ENCODE measurements around the gene GPR152.

Gene GPR152

DNA sequence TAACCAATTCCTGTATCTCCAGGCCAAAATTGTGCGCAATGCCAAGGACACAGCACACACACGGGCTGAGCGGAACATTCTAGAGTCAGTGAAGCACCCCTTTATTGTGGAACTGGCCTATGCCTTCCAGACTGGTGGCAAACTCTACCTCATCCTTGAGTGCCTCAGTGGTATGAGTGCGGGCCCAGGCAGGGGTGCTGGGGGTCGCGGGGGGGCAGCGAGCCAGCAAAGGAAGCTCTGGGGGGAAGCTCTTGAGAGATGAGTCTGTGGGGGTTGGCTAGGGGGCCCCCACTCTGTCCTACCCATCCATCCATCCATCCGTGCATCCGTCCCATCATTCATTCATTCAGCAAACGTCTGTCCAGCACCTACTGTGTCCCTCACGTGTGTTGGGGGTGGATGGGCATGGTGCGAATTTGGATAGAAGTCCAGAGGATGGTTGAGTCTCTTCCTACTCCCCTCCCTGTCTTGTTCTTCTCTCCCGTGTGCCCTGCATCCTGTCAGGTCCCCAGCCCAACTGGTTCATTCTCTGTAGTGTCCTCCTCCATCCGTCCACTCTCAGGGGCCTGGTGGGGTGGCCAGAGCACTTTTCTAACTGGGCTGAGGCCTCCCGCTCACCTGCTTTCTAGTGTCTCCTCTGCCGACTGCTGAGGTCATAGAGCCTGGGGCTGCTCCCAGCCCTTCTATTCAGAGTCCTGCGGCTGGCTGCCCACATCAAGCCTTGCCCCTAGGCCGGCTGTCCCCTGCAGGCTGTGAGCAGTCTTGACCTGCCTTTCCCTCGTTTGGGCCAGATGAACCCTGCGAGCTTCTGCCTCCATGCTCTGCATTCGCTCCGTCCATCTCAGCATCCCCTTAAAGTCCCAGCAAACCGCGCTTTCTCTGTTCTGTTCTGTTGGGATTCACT is 20.9 kb downstream of the GPR152 start:
- TF ChIP-seq POLR2AphosphoS5 (IDR thresholded peaks at IDR 0.05; ENCODE audit: low read depth) = no peak; the same call in none of the 2 replicates
- TF ChIP-seq, protein P1, sequence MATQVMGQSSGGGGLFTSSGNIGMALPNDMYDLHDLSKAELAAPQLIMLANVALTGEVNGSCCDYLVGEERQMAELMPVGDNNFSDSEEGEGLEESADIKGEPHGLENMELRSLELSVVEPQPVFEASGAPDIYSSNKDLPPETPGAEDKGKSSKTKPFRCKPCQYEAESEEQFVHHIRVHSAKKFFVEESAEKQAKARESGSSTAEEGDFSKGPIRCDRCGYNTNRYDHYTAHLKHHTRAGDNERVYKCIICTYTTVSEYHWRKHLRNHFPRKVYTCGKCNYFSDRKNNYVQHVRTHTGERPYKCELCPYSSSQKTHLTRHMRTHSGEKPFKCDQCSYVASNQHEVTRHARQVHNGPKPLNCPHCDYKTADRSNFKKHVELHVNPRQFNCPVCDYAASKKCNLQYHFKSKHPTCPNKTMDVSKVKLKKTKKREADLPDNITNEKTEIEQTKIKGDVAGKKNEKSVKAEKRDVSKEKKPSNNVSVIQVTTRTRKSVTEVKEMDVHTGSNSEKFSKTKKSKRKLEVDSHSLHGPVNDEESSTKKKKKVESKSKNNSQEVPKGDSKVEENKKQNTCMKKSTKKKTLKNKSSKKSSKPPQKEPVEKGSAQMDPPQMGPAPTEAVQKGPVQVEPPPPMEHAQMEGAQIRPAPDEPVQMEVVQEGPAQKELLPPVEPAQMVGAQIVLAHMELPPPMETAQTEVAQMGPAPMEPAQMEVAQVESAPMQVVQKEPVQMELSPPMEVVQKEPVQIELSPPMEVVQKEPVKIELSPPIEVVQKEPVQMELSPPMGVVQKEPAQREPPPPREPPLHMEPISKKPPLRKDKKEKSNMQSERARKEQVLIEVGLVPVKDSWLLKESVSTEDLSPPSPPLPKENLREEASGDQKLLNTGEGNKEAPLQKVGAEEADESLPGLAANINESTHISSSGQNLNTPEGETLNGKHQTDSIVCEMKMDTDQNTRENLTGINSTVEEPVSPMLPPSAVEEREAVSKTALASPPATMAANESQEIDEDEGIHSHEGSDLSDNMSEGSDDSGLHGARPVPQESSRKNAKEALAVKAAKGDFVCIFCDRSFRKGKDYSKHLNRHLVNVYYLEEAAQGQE (IDR thresholded peaks at IDR 0.05; ENCODE audit: insufficient replicate concordance, low read depth) = no peak
- TF ChIP-seq GABPA (IDR thresholded peaks at IDR 0.05; ENCODE audit: low read depth) = no peak
- no peak for TF ChIP-seq CTCF (IDR thresholded peaks at IDR 0.05; ENCODE audit: insufficient read depth, low read length)
- no peak for TF ChIP-seq SPI1 (IDR thresholded peaks at IDR 0.05; ENCODE audit: borderline replicate concordance, low read depth)
- Histone ChIP-seq H3K27ac (replicated peaks) (no peak overlapping the region), H3K27me3 (ENCODE audit: insufficient read depth, poor library complexity, severe bottlenecking) (no peaks in the 10 kb centered on the region), H3K4me3 (replicated peaks; ENCODE audit: insufficient read depth, low read length) (no peak overlapping the region)
- no peak for DNase-seq (ENCODE audit: low read depth in 1 of 2, low spot score in 1 of 2)

DNA sequence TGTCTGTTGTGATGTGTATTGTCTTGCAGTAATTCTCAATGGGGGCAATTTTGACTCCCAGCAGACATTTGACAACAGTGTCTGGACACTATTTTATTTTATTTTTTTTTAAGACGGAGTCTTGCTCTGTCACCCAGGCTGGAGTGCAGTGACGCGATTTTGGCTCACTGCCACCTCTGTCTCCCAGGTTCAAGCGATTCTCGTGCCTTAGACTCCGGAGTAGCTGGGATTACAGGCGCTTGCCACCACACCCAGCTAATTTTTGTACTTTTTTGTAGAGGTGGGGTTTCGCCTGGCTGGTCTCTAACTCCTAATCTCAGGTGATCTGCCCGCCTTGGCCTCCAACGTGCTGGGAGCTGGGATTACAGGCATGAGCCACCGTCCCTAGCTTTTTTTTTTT is 22.8 kb downstream of the GPR152 start:
- DNase-seq (ENCODE audit: low read depth in 1 of 2, low spot score in 1 of 2) = no peak
- TF ChIP-seq, protein P1 (IDR thresholded peaks at IDR 0.05; ENCODE audit: insufficient replicate concordance, low read depth) = no peak
- no peak for TF ChIP-seq POLR2AphosphoS5 (IDR thresholded peaks at IDR 0.05; ENCODE audit: low read depth)
- no peak for TF ChIP-seq GABPA (IDR thresholded peaks at IDR 0.05; ENCODE audit: low read depth)
- no peak for TF ChIP-seq SPI1 (IDR thresholded peaks at IDR 0.05; ENCODE audit: borderline replicate concordance, low read depth)
- TF ChIP-seq CTCF (IDR thresholded peaks at IDR 0.05; ENCODE audit: insufficient read depth, low read length) = no peak
- no peak overlapping the region for H3K27ac ChIP-seq (replicated peaks)
- H3K4me3 ChIP-seq (replicated peaks; ENCODE audit: insufficient read depth, low read length) = no peak overlapping the region
- no peaks in the 10 kb centered on the region for H3K27me3 ChIP-seq (ENCODE audit: insufficient read depth, poor library complexity, severe bottlenecking)

DNA sequence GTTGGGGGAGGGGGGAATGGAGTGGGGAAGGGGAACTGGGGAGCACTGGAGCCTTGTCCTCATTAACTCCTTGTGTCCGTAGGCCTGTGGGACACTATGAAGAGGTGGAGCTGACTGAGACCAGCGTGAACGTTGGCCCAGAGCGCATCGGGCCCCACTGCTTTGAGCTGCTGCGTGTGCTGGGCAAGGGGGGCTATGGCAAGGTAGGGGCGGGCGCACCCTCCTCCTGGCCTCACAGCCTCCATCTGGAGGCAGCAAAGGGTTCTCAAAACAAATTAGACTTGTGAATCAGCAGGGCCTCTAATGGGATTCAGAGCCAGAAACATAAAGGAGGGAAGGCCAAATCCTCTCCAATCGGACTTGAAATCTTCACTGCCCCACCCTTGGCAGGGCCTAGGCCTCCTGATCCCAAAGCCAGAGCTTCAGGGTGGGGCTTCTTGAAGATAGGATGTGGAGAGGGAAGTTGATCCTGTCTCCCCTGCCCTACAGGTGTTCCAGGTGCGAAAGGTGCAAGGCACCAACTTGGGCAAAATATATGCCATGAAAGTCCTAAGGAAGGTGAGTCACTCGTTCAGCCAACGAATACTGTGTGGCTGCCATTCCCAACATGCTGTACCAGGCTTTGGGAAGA is 23.4 kb downstream of the GPR152 start:
- H3K27ac ChIP-seq (replicated peaks) = peak overlapping the region; percentile 74
- H3K27me3 ChIP-seq (ENCODE audit: insufficient read depth, poor library complexity, severe bottlenecking) = no peaks in the 10 kb centered on the region
- no peak for TF ChIP-seq GABPA (IDR thresholded peaks at IDR 0.05; ENCODE audit: low read depth)
- DNase-seq (ENCODE audit: low read depth in 1 of 2, low spot score in 1 of 2) = no peak
- peak overlapping the region; percentile 84 for H3K4me3 ChIP-seq (replicated peaks; ENCODE audit: insufficient read depth, low read length)
